Measurements from ENCODE around the gene SUCLG1.

DNA sequence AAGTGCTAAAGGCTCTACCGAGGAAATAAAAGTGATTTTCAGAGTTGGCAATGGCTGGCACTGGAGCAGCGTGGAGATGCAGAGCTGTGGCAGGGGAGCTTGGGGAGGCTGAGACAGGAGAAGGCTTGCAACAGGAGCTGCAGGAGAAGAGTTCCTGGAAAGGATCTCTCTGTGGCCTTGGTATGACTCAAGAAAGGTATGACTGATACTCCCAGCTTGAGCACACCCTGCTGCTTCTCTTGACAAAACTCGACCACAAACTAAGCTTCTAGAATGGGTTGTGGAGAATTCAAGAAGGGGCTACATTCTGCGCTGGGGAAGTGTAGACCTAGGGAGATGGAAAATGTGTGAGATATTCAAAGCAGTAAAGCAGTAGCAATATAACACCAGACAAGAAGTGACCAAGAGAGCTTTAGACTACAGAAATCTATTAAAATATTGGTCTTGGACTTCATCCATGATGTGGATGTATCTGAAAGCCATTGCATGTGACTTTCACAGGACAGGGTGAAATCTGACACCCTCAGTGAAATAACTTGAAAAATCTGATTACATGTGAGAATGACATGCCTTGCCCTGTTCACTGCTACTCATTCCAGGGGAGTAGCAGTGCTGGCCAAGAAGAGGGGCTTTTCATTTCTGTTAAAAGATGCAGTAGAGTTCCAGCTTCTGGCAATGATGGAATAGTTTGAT lies 41.5 kb downstream of the SUCLG1 start:
- TF ChIP-seq POLR2A (IDR thresholded peaks at IDR 0.05; ENCODE audit: low read length) (no peak), GATA1 (IDR thresholded peaks at IDR 0.05; ENCODE audit: low read depth, low read length) (no peak)

Data from erythroblast (primary cell).